ENCODE results near the gene TIMM13.

GRCh38 chr19:2468596-2468995 is 41.2 kb upstream of the TIMM13 start:
- TF ChIP-seq, protein P1, sequence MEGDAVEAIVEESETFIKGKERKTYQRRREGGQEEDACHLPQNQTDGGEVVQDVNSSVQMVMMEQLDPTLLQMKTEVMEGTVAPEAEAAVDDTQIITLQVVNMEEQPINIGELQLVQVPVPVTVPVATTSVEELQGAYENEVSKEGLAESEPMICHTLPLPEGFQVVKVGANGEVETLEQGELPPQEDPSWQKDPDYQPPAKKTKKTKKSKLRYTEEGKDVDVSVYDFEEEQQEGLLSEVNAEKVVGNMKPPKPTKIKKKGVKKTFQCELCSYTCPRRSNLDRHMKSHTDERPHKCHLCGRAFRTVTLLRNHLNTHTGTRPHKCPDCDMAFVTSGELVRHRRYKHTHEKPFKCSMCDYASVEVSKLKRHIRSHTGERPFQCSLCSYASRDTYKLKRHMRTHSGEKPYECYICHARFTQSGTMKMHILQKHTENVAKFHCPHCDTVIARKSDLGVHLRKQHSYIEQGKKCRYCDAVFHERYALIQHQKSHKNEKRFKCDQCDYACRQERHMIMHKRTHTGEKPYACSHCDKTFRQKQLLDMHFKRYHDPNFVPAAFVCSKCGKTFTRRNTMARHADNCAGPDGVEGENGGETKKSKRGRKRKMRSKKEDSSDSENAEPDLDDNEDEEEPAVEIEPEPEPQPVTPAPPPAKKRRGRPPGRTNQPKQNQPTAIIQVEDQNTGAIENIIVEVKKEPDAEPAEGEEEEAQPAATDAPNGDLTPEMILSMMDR (IDR thresholded peaks at IDR 0.05; ENCODE audit: insufficient read depth, low read length, poor library complexity, severe bottlenecking): no peak
- TF ChIP-seq EZH2phosphoT487 (conservative IDR thresholded peaks at IDR 0.05; ENCODE audit: low read length): no peak

All from SU-DHL-6 (cell line).